WTC11 (cell line): ENCODE data around the gene USP4. TPM values are rescaled to one million over a fixed set of nuclear protein-coding genes. Genes with fewer than 3 reads are reported as not detected.

Experiments used
- ATAC-seq: fragments of 200-7000 bp; cut with Tn5 transposase; 2 replicates; pipeline ENCODE4 v1.10.0; 2021; ENCODE audit warnings: mild to moderate bottlenecking, moderate library complexity
- CTCF ChIA-PET: fragments of 300-600 bp; sonication (Branson Sonifier 250); formaldehyde crosslinking; loops from one replicate; lab custom pipeline; 2021; ENCODE audit warnings: antibody characterized with exemption; lab: Charles Lee
- POLR2A ChIA-PET: fragments of 350-600 bp; sonication (Branson Sonifier 250); formaldehyde crosslinking; loops from one replicate; lab custom pipeline; 2021; ENCODE audit warnings: antibody characterized with exemption; lab: Charles Lee
- DNase-seq: peaks from one replicate; pipeline ENCODE4 v3.0.0; 2021; ENCODE audit warnings: low spot score
- H3K27ac Mint-ChIP-seq: 2 replicates; pipeline ENCODE4 v1.8.0; 2021; ENCODE audit warnings: mixed read lengths
- H3K27me3 Mint-ChIP-seq: 2 replicates; pipeline ENCODE4 v1.8.0; 2021; ENCODE audit warnings: low read depth, mild to moderate bottlenecking, moderate library complexity, mixed read lengths
- H3K36me3 Mint-ChIP-seq: 2 replicates; pipeline ENCODE4 v1.8.0; 2021; ENCODE audit warnings: mixed read lengths
- H3K4me1 Mint-ChIP-seq: 2 replicates; pipeline ENCODE4 v1.8.0; 2022; ENCODE audit warnings: mixed read lengths
- H3K4me3 Mint-ChIP-seq: 2 replicates; pipeline ENCODE4 v1.8.0; 2021; ENCODE audit warnings: mild to moderate bottlenecking, moderate library complexity, mixed read lengths
- H3K9me3 Mint-ChIP-seq: 2 replicates; pipeline ENCODE4 v1.8.0; 2021; ENCODE audit warnings: mixed read lengths
- ATF1 ChIP-seq: sonication (generic); formaldehyde crosslinking; IDR thresholded peaks from 2 replicates; pipeline ENCODE4 v1.8.1; 2023; ENCODE audit warnings: mild to moderate bottlenecking, moderate library complexity, missing genetic modification reagents
- CBFB ChIP-seq: sonication (generic); formaldehyde crosslinking; IDR thresholded peaks from 2 replicates; pipeline ENCODE4 v1.8.1; 2022; ENCODE audit warnings: mild to moderate bottlenecking, low read depth, missing genetic modification reagents
- CDX4 ChIP-seq: fragments of 250-450 bp; sonication (Bioruptor Pico); IDR thresholded peaks from 2 replicates; pipeline ENCODE4 v1.9.0; 2021; ENCODE audit warnings: moderate library complexity, mild to moderate bottlenecking, inconsistent platforms, borderline replicate concordance
- CREB1 ChIP-seq: sonication (generic); formaldehyde crosslinking; IDR thresholded peaks from 2 replicates; pipeline ENCODE4 v1.8.0; 2023; ENCODE audit warnings: mild to moderate bottlenecking, missing genetic modification reagents
- E2F4 ChIP-seq: sonication (generic); formaldehyde crosslinking; IDR thresholded peaks from 2 replicates; pipeline ENCODE4 v1.8.1; 2022; ENCODE audit warnings: low read depth, mild to moderate bottlenecking, moderate library complexity, missing genetic modification reagents, borderline replicate concordance
- GRHL2 ChIP-seq: fragments of 250-450 bp; sonication (Bioruptor Pico); IDR thresholded peaks from 2 replicates; pipeline ENCODE4 v1.8.0; 2022; ENCODE audit warnings: mild to moderate bottlenecking, moderate library complexity; ENCODE audit not compliant: insufficient replicate concordance, severe bottlenecking
- HMGA2 ChIP-seq: fragments of 250-450 bp; sonication (Bioruptor Pico); IDR thresholded peaks from 2 replicates; pipeline ENCODE4 v1.4.0; 2021; ENCODE audit warnings: mild to moderate bottlenecking, moderate library complexity
- JUN ChIP-seq: sonication (generic); formaldehyde crosslinking; IDR thresholded peaks from 2 replicates; pipeline ENCODE4 v1.8.0; 2023; ENCODE audit warnings: mild to moderate bottlenecking, missing genetic modification reagents
- NFATC4 ChIP-seq: fragments of 250-450 bp; sonication (Bioruptor Pico); IDR thresholded peaks from 2 replicates; pipeline ENCODE4 v1.9.0; 2021; ENCODE audit warnings: mild to moderate bottlenecking
- PREB ChIP-seq: sonication (generic); formaldehyde crosslinking; IDR thresholded peaks from 2 replicates; pipeline ENCODE4 v1.8.1; 2022; ENCODE audit warnings: mild to moderate bottlenecking, missing genetic modification reagents, moderate library complexity, borderline replicate concordance
- STAT6 ChIP-seq: sonication (generic); formaldehyde crosslinking; conservative IDR thresholded peaks from 2 replicates; pipeline ENCODE4 v1.8.1; 2023; ENCODE audit warnings: mild to moderate bottlenecking, low read depth, missing genetic modification reagents, moderate library complexity
- TCF7 ChIP-seq: sonication (generic); formaldehyde crosslinking; IDR thresholded peaks from 2 replicates; pipeline ENCODE4 v1.8.0; 2022; ENCODE audit warnings: mild to moderate bottlenecking, low read depth, missing genetic modification reagents, moderate library complexity
- TEAD1 ChIP-seq: sonication (generic); formaldehyde crosslinking; IDR thresholded peaks from 2 replicates; pipeline ENCODE4 v1.8.0; 2022; ENCODE audit warnings: mild to moderate bottlenecking, missing genetic modification reagents
- USF1 ChIP-seq: sonication (generic); formaldehyde crosslinking; IDR thresholded peaks from 2 replicates; pipeline ENCODE4 v1.8.0; 2022; ENCODE audit warnings: mild to moderate bottlenecking, missing genetic modification reagents
- ZBTB21 ChIP-seq: sonication (generic); formaldehyde crosslinking; IDR thresholded peaks from 2 replicates; pipeline ENCODE4 v1.8.1; 2023; ENCODE audit warnings: mild to moderate bottlenecking, missing genetic modification reagents, borderline replicate concordance
- ZNF121 ChIP-seq: sonication (generic); formaldehyde crosslinking; IDR thresholded peaks from 2 replicates; pipeline ENCODE4 v1.8.0; 2023; ENCODE audit warnings: missing genetic modification reagents
- ZNF219 ChIP-seq: sonication (generic); formaldehyde crosslinking; IDR thresholded peaks from 2 replicates; pipeline ENCODE4 v1.8.0; 2023; ENCODE audit warnings: missing genetic modification reagents, mild to moderate bottlenecking, borderline replicate concordance
- ZNF263 ChIP-seq: sonication (generic); formaldehyde crosslinking; IDR thresholded peaks from 2 replicates; pipeline ENCODE4 v1.8.1; 2022; ENCODE audit warnings: low read depth, mild to moderate bottlenecking, moderate library complexity, missing genetic modification reagents
- ZNF423 ChIP-seq: fragments of 250-450 bp; sonication (Bioruptor Pico); IDR thresholded peaks from 2 replicates; pipeline ENCODE4 v2.1.2; 2022; ENCODE audit warnings: mild to moderate bottlenecking, moderate library complexity
- ZSCAN18 ChIP-seq: fragments of 250-450 bp; sonication (Bioruptor Pico); IDR thresholded peaks from 2 replicates; pipeline ENCODE4 v2.1.2; 2022; ENCODE audit warnings: mild to moderate bottlenecking, moderate library complexity
- total RNA-seq: library from RNA; stranded (reverse); gene quantifications from 3 replicates; pipeline ENCODE4 v1.2.3, GENCODE V29; 2021

Gene USP4
- total RNA-seq, 1 experiment from 2014 or later: 29.1 TPM

GRCh38 chr3:49339581-49339940, 292 bp downstream of the USP4 start (continued):
- no peak for TF ChIP-seq CBFB
- TF ChIP-seq TEAD1: no peak
- TF ChIP-seq ZSCAN18 (CRISPR knock-in tag): no peak
- no peak for TF ChIP-seq HMGA2 (CRISPR knock-in tag)
- no peak for TF ChIP-seq PREB (CRISPR knock-in tag)
- TF ChIP-seq GRHL2 (CRISPR knock-in tag): no peak
- no peak for TF ChIP-seq ATF1 (CRISPR knock-in tag)
- no peak for TF ChIP-seq NFATC4 (CRISPR knock-in tag)

- ChIA-PET CTCF (interaction anchor here (1.1 kb wide), 1 partner anchor 115 kb away, joined by 5 read pairs; no protein-coding TSS in a partner anchor), POLR2A (no interaction called here)
- DNase-seq (no peak), ATAC-seq (no peak)
- no peaks in the 10 kb centered on the region for H3K27me3 Mint-ChIP-seq
- H3K9me3 Mint-ChIP-seq: no peaks in the 10 kb centered on the region
- TF ChIP-seq ZNF121 (CRISPR knock-in tag) (peak; percentile 49), ZNF219 (CRISPR knock-in tag) (no peak)
- H3K27ac Mint-ChIP-seq: no peak overlapping the region
- no peak overlapping the region for H3K4me3 Mint-ChIP-seq
- peaks cover 1% of the 10 kb centered on the region for H3K4me1 Mint-ChIP-seq
- peaks cover 39% of the 10 kb centered on the region for H3K36me3 Mint-ChIP-seq
Measured at GRCh38 chr3:49333916-49334633, 5.8 kb downstream of the USP4 start.

GRCh38 chr3:49333091-49333490, 6.8 kb downstream of the USP4 start:
- ATAC-seq (no peak), DNase-seq (no peak)

GRCh38 chr3:49329186-49329585, 10.7 kb downstream of the USP4 start:
- ChIA-PET POLR2A (no interaction called here), CTCF (interaction anchor here (1.5 kb wide), 1 partner anchor 120 kb away, joined by 4 read pairs; no protein-coding TSS in a partner anchor)
- DNase-seq (no peak), ATAC-seq (no peak)
- peak overlapping the region; percentile 55 for H3K27ac Mint-ChIP-seq
- peaks cover 41% of the 10 kb centered on the region for H3K36me3 Mint-ChIP-seq
- no peaks in the 10 kb centered on the region for H3K27me3 Mint-ChIP-seq
- H3K9me3 Mint-ChIP-seq: no peaks in the 10 kb centered on the region
- H3K4me3 Mint-ChIP-seq: no peak overlapping the region
- H3K4me1 Mint-ChIP-seq: no peaks in the 10 kb centered on the region
- TF ChIP-seq USF1 (CRISPR knock-in tag) (no peak), ZBTB21 (CRISPR knock-in tag) (no peak), STAT6 (CRISPR knock-in tag) (no peak), E2F4 (CRISPR knock-in tag) (no peak), JUN (CRISPR knock-in tag) (no peak), ZSCAN18 (CRISPR knock-in tag) (no peak), CDX4 (CRISPR knock-in tag) (no peak), ZNF263 (CRISPR knock-in tag) (no peak), TCF7 (CRISPR knock-in tag) (no peak), CREB1 (no peak)

More at GRCh38 chr3:49333091-49333490, 6.8 kb downstream of the USP4 start:
- no peaks in the 10 kb centered on the region for H3K9me3 Mint-ChIP-seq
- POLR2A ChIA-PET: no interaction called here
- TF ChIP-seq ZNF423 (CRISPR knock-in tag): no peak
- no peak overlapping the region for H3K4me3 Mint-ChIP-seq
- CTCF ChIA-PET: interaction anchor here (0.6 to 0.7 kb wide), 2 partner anchors 24 to 42 kb away, joined by 3 read pairs; no protein-coding TSS in a partner anchor
- no peaks in the 10 kb centered on the region for H3K27me3 Mint-ChIP-seq
- no peak overlapping the region for H3K27ac Mint-ChIP-seq
- H3K4me1 Mint-ChIP-seq: no peaks in the 10 kb centered on the region
- H3K36me3 Mint-ChIP-seq: peaks cover 39% of the 10 kb centered on the region
